Measurements from ENCODE around the gene PIRT. TPM values are rescaled to one million over a fixed set of nuclear protein-coding genes. Genes with fewer than 3 reads are reported as not detected.

Gene PIRT
- total and polyA plus RNA-seq, 2 donors (not counting 1 experiment from before 2014, with no cell fraction given), result not detected

DNA sequence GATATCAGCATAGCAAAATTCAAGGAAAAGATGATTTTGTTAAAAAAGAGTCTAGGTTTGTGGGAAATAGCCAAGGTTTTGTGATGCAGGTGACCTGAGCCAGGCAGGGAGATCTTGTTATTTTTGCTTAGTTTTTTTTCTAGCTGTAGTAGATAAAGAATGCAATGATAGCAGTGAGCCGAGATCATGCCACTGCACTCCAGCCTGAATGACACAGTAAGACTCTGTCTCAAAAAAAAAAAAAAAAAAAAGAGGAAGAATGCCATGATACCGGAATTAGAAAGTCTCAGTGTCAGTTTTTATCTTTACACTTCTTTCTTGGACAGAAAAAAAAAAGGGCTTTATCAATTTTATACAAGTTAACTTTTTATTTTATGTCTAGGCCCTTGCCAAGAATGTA lies 61.5 kb downstream of the PIRT start:
- no peak for DNase-seq (ENCODE audit: low read depth in 2 of 2)
- Histone ChIP-seq H3K4me3 (replicated peaks in 1 of 4; ENCODE audit: control extremely low read depth in 1 of 4, insufficient read depth in 1 of 4, low read depth in 3 of 4, low read length in 4 of 4) (no peak overlapping the region), H4K20me1 (ENCODE audit: control insufficient read depth, extremely low read depth, insufficient read depth, low read length) (no peaks in the 10 kb centered on the region), H3K9me3 (ENCODE audit: control insufficient read depth, insufficient read depth, low read depth, low read length) (no peaks in the 10 kb centered on the region), H3K79me2 (ENCODE audit: control insufficient read depth, insufficient read depth, low read length) (no peaks in the 10 kb centered on the region), H3K36me3 (ENCODE audit: control insufficient read depth, insufficient read depth, low read length) (no peaks in the 10 kb centered on the region), H3K4me1 (ENCODE audit: control insufficient read depth, extremely low read depth, insufficient read depth, low read length) (no peaks in the 10 kb centered on the region), H3K27ac (ENCODE audit: insufficient read depth, low read length) (no peak overlapping the region), H2AFZ (ENCODE audit: low read length) (no peak overlapping the region), H3K4me2 (ENCODE audit: extremely low read depth, insufficient read depth, low read length) (no peak overlapping the region), H3K27me3 (ENCODE audit: control insufficient read depth, insufficient read depth, low read length) (no peaks in the 10 kb centered on the region), H3K9ac (ENCODE audit: insufficient read depth, low read length) (no peak overlapping the region)
- TF ChIP-seq, protein P1, sequence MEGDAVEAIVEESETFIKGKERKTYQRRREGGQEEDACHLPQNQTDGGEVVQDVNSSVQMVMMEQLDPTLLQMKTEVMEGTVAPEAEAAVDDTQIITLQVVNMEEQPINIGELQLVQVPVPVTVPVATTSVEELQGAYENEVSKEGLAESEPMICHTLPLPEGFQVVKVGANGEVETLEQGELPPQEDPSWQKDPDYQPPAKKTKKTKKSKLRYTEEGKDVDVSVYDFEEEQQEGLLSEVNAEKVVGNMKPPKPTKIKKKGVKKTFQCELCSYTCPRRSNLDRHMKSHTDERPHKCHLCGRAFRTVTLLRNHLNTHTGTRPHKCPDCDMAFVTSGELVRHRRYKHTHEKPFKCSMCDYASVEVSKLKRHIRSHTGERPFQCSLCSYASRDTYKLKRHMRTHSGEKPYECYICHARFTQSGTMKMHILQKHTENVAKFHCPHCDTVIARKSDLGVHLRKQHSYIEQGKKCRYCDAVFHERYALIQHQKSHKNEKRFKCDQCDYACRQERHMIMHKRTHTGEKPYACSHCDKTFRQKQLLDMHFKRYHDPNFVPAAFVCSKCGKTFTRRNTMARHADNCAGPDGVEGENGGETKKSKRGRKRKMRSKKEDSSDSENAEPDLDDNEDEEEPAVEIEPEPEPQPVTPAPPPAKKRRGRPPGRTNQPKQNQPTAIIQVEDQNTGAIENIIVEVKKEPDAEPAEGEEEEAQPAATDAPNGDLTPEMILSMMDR (conservative IDR thresholded peaks at IDR 0.05 in 1 of 2, IDR thresholded peaks at IDR 0.05 in 1 of 2; ENCODE audit: low read depth in 1 of 2, low read length in 2 of 2), result no peak
- TF ChIP-seq EZH2 (IDR thresholded peaks at IDR 0.05; ENCODE audit: low read length, missing control alignments), result no peak

DNA sequence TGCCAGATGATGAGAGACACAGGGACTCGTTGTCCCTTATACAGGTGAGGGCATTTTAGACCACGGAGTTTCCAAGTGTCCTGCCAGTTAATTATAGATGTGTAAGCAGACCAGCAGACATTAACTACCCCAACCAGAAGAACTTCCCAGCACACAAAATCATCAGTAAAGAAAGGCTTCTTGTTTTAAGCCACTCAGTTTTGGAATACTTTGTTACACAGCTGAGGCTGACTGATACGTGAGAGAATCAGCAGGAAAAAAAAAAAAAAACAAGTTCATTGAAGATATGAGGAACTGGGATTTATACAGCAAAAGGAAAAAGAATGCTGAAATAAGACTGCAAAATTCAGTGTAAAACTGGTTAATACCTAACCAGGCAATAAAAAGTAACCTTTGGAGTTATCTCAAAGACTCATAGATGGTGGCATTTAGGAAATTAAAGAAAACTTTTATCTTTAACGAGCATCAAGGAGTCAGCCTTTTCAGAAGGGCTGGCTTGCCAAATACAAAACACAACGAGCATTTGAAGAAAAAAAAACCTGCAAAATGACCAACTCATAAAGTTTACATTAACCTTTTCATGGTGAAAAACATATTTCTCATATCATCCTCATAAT lies 62.0 kb downstream of the PIRT start:
- Histone ChIP-seq H3K79me2 (ENCODE audit: control insufficient read depth, insufficient read depth, low read length) (no peaks in the 10 kb centered on the region), H2AFZ (ENCODE audit: low read length) (no peak overlapping the region), H3K4me1 (ENCODE audit: control insufficient read depth, extremely low read depth, insufficient read depth, low read length) (no peaks in the 10 kb centered on the region), H3K4me2 (ENCODE audit: extremely low read depth, insufficient read depth, low read length) (no peak overlapping the region), H3K4me3 (replicated peaks in 1 of 4; ENCODE audit: control extremely low read depth in 1 of 4, insufficient read depth in 1 of 4, low read depth in 3 of 4, low read length in 4 of 4) (no peak overlapping the region), H3K27me3 (ENCODE audit: control insufficient read depth, insufficient read depth, low read length) (no peaks in the 10 kb centered on the region), H4K20me1 (ENCODE audit: control insufficient read depth, extremely low read depth, insufficient read depth, low read length) (no peaks in the 10 kb centered on the region), H3K9ac (ENCODE audit: insufficient read depth, low read length) (no peak overlapping the region), H3K36me3 (ENCODE audit: control insufficient read depth, insufficient read depth, low read length) (no peaks in the 10 kb centered on the region), H3K27ac (ENCODE audit: insufficient read depth, low read length) (no peak overlapping the region), H3K9me3 (ENCODE audit: control insufficient read depth, insufficient read depth, low read depth, low read length) (no peaks in the 10 kb centered on the region)
- no peak for TF ChIP-seq EZH2 (IDR thresholded peaks at IDR 0.05; ENCODE audit: low read length, missing control alignments)
- TF ChIP-seq, protein P1 (conservative IDR thresholded peaks at IDR 0.05 in 1 of 2, IDR thresholded peaks at IDR 0.05 in 1 of 2; ENCODE audit: low read depth in 1 of 2, low read length in 2 of 2), result no peak
- no peak for DNase-seq (ENCODE audit: low read depth in 2 of 2)

DNA sequence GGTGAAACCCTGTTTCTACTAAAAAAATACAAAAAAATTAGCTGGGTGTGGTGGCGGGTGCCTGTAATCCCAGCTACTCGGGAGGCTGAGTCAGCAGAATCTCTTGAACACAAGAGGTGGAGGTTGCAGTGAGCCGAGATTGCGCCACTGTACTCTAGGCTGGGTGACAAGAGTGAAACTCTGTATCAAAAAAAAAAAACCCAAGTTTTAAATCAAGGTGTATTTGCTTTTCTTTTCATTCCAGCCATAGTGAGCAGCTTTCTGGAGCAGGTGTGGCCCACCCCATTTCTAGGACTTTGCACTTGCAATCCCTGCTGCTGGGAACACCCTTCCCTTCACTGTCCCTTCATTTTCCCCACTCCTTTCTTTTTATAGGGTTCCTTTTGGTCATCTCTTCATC lies 62.8 kb downstream of the PIRT start:
- no peak for DNase-seq (ENCODE audit: low read depth in 2 of 2)
- Histone ChIP-seq H3K9me3 (ENCODE audit: control insufficient read depth, insufficient read depth, low read depth, low read length) (no peaks in the 10 kb centered on the region), H3K79me2 (ENCODE audit: control insufficient read depth, insufficient read depth, low read length) (no peaks in the 10 kb centered on the region), H3K4me3 (replicated peaks in 1 of 4; ENCODE audit: control extremely low read depth in 1 of 4, insufficient read depth in 1 of 4, low read depth in 3 of 4, low read length in 4 of 4) (no peak overlapping the region), H3K27ac (ENCODE audit: insufficient read depth, low read length) (no peak overlapping the region), H4K20me1 (ENCODE audit: control insufficient read depth, extremely low read depth, insufficient read depth, low read length) (no peaks in the 10 kb centered on the region), H2AFZ (ENCODE audit: low read length) (no peak overlapping the region), H3K27me3 (ENCODE audit: control insufficient read depth, insufficient read depth, low read length) (no peaks in the 10 kb centered on the region), H3K9ac (ENCODE audit: insufficient read depth, low read length) (no peak overlapping the region), H3K4me2 (ENCODE audit: extremely low read depth, insufficient read depth, low read length) (no peak overlapping the region), H3K4me1 (ENCODE audit: control insufficient read depth, extremely low read depth, insufficient read depth, low read length) (no peaks in the 10 kb centered on the region), H3K36me3 (ENCODE audit: control insufficient read depth, insufficient read depth, low read length) (no peaks in the 10 kb centered on the region)
- TF ChIP-seq, protein P1 (conservative IDR thresholded peaks at IDR 0.05 in 1 of 2, IDR thresholded peaks at IDR 0.05 in 1 of 2; ENCODE audit: low read depth in 1 of 2, low read length in 2 of 2), result no peak
- no peak for TF ChIP-seq EZH2 (IDR thresholded peaks at IDR 0.05; ENCODE audit: low read length, missing control alignments)

Data from fibroblast of lung (primary cell).